Skeletal muscle satellite cell (primary cell): ENCODE data around the gene EGFL6. TPM values are rescaled to one million over a fixed set of nuclear protein-coding genes. Genes with fewer than 3 reads are reported as not detected.

Experiments used
- H3K27me3 ChIP-seq: 2 replicates; pipeline ENCODE4 v1.7.0; 2013; ENCODE audit warnings: low read length; ENCODE audit not compliant: control insufficient read depth, insufficient read depth
- H3K36me3 ChIP-seq: 2 replicates; pipeline ENCODE4 v1.7.0; 2013; ENCODE audit warnings: mild to moderate bottlenecking, control low read depth, low read length; ENCODE audit not compliant: insufficient read depth
- H3K4me1 ChIP-seq: 2 replicates; pipeline ENCODE4 v1.7.0; 2013; ENCODE audit warnings: low read length; ENCODE audit not compliant: control insufficient read depth, insufficient read depth
- H3K4me2 ChIP-seq: 2 replicates; pipeline ENCODE4 v1.7.0; 2013; ENCODE audit warnings: mild to moderate bottlenecking, low read length
- H3K4me3 ChIP-seq: 2 replicates; pipeline ENCODE4 v1.7.0; 2013; ENCODE audit warnings: low read length
- H3K9ac ChIP-seq: 2 replicates; pipeline ENCODE4 v1.7.0; 2013; ENCODE audit warnings: mild to moderate bottlenecking, low read depth, low read length, moderate library complexity
- H3K9me3 ChIP-seq: replicated peaks from 2 replicates; pipeline ENCODE4 v1.7.0; 2013; ENCODE audit warnings: mild to moderate bottlenecking, control low read depth, low read length
- total RNA-seq: library from RNA; depleted of rRNA; stranded (reverse); fragments of >200 nt; gene quantifications from 2 replicates; pipeline ENCODE4 v1.2.3, GENCODE V29; 2012; rRNA removed

The EGFL6 gene
- total RNA-seq, result not detected in 2 replicates

GRCh38 chrX:13569479-13570260, at the start of gene EGFL6:
Gene EGFL6, plus strand, starts transcription at chrX:13569601. Its CDS starts 261 bp downstream, at chrX:13569862.
- Histone ChIP-seq H3K4me3 (no peak within 1 kb of the TSS), H3K4me1 (no peaks in the 10 kb centered on the region), H3K9ac (no peak within 1 kb of the TSS), H3K9me3 (no peaks in the 10 kb centered on the region), H3K27me3 (peaks cover 61% of the 10 kb centered on the region), H3K4me2 (no peak within 1 kb of the TSS), H3K36me3 (no peaks in the 10 kb centered on the region)

GRCh38 chrX:13520351-13520750, 49.0 kb upstream of the EGFL6 start:
- Histone ChIP-seq H3K4me2 (no peak overlapping the region), H3K4me3 (no peak overlapping the region), H3K9me3 (no peaks in the 10 kb centered on the region), H3K27me3 (peaks cover 6% of the 10 kb centered on the region), H3K4me1 (no peaks in the 10 kb centered on the region), H3K9ac (no peak overlapping the region), H3K36me3 (no peaks in the 10 kb centered on the region)

DNA sequence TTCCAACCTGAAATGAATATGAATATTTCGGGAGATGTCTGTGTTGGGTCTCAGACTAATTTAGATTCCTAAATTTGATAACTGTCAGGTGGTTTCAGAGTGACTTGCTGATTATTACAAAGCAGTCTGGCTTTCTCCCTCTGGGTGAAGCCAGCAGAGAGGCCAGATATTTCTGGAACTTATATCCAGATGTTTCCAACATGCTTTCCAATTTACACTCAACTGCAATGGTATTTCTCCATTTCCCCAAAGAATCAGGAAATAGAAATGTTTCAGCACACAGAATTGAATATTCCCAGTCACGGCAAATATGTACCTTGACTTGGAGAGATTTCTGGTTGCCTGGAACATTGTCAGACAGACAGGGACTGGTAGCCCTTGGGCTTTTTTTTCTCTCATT, 48.5 kb upstream of the EGFL6 start:
- Histone ChIP-seq H3K9ac (no peak overlapping the region), H3K4me3 (no peak overlapping the region), H3K36me3 (no peaks in the 10 kb centered on the region), H3K4me1 (no peaks in the 10 kb centered on the region), H3K9me3 (no peaks in the 10 kb centered on the region), H3K27me3 (peaks cover 7% of the 10 kb centered on the region), H3K4me2 (no peak overlapping the region)

GRCh38 chrX:13522811-13523210, 46.6 kb upstream of the EGFL6 start:
- Histone ChIP-seq H3K4me2 (no peak overlapping the region), H3K4me1 (no peaks in the 10 kb centered on the region), H3K9ac (no peak overlapping the region), H3K4me3 (no peak overlapping the region), H3K9me3 (no peaks in the 10 kb centered on the region), H3K27me3 (peaks cover 7% of the 10 kb centered on the region), H3K36me3 (no peaks in the 10 kb centered on the region)

- Histone ChIP-seq H3K9ac (no peak overlapping the region), H3K4me1 (no peaks in the 10 kb centered on the region), H3K27me3 (no peaks in the 10 kb centered on the region), H3K4me2 (no peak overlapping the region), H3K9me3 (no peaks in the 10 kb centered on the region), H3K4me3 (no peak overlapping the region), H3K36me3 (no peaks in the 10 kb centered on the region)
Measured at GRCh38 chrX:13533726-13534125, 35.7 kb upstream of the EGFL6 start.

DNA sequence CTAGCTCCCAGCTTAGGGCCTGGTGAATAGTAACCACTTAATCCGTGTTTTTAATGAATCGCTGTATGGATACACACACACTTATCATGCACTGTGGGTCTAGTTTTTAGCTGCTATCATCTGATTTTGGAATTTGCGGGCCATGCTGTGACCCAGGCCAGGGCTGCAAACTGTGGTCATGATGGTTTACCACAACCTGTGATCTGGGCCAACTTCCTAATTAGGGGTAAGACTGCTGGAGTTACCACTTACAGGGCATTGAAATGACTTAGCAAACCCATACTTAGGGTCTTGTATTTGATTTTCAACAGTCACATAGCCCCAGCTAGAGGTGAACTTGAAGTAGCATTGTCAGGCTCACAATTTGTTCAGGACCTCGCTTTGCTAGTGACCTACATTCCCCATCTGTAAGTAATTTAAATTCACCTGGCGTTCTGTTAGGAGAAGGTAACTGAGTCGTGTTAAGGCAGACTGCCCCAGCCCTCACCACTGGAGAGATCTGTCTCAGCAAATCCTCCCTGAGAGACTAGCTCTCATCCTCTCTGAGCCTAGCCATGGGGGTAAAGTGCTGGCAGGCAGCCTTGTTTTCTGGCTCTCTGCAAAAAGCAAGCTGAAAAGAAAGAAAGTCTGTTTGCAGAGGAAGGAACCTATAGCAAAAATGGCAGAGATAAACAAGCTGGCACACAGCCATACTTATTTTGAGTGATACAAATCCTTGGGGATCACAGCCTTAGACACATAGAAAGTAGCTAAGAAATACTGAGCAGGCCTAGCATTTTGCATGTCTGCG, 33.8 kb upstream of the EGFL6 start:
- H3K4me2 ChIP-seq, result no peak overlapping the region
- H3K4me1 ChIP-seq, result no peaks in the 10 kb centered on the region
- H3K27me3 ChIP-seq, result no peaks in the 10 kb centered on the region
- H3K36me3 ChIP-seq, result no peaks in the 10 kb centered on the region
- no peak overlapping the region for H3K9ac ChIP-seq
- no peak overlapping the region for H3K4me3 ChIP-seq
- no peaks in the 10 kb centered on the region for H3K9me3 ChIP-seq

- Histone ChIP-seq H3K4me3 (no peak overlapping the region), H3K4me1 (no peaks in the 10 kb centered on the region), H3K9ac (no peak overlapping the region), H3K9me3 (no peaks in the 10 kb centered on the region), H3K27me3 (no peaks in the 10 kb centered on the region), H3K4me2 (no peak overlapping the region), H3K36me3 (no peaks in the 10 kb centered on the region)
Measured at GRCh38 chrX:13536551-13536950, 32.9 kb upstream of the EGFL6 start.

- Histone ChIP-seq H3K27me3 (no peaks in the 10 kb centered on the region), H3K9me3 (no peaks in the 10 kb centered on the region), H3K4me2 (no peak overlapping the region), H3K9ac (no peak overlapping the region), H3K36me3 (no peaks in the 10 kb centered on the region), H3K4me3 (no peak overlapping the region), H3K4me1 (no peaks in the 10 kb centered on the region)
Measured at GRCh38 chrX:13538414-13538813, 31.0 kb upstream of the EGFL6 start.

DNA sequence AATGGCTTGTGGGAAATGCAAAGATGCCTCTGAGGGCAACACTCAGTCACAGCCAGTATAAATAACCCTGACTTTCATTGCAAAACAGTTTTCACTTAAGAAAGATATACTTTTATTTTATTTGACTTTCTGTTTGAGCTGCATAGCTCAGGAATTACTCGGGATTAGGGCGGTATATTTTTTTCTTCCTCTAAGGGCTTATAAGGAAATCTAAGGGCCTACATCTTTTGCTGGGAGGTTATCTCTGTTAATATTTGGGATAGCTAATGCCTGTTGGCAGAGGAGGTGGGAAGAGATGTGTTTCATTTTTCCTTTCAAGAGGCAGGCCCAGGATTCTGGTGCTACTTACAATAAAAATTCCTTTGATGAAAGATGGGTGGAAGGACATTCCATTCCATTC, 28.8 kb upstream of the EGFL6 start:
- no peaks in the 10 kb centered on the region for H3K4me1 ChIP-seq
- H3K27me3 ChIP-seq, result peaks cover 4% of the 10 kb centered on the region
- no peaks in the 10 kb centered on the region for H3K9me3 ChIP-seq
- no peak overlapping the region for H3K9ac ChIP-seq
- no peak overlapping the region for H3K4me2 ChIP-seq
- H3K4me3 ChIP-seq, result no peak overlapping the region
- H3K36me3 ChIP-seq, result no peaks in the 10 kb centered on the region

DNA sequence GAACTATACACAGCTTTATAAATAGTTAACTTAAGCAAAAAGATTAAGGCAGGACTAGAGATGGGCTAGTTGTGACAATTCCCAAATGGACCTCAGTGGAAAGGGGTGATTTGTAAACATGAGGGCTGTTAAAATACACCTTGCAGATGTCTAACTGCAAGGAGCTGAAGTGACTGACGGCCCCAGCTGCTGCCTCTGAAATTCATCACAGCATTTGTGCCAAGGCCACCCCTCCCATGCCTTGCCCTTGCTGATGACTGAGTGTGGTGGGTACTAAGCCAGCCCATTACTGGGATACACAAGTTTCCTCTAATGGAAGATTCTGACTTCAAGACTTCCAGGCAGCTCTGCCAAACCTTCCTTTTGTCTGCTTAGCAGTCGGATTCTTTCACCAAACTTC, 23.7 kb upstream of the EGFL6 start:
- H3K36me3 ChIP-seq, result no peaks in the 10 kb centered on the region
- no peak overlapping the region for H3K9ac ChIP-seq
- peaks cover 26% of the 10 kb centered on the region for H3K27me3 ChIP-seq
- no peaks in the 10 kb centered on the region for H3K4me1 ChIP-seq
- no peak overlapping the region for H3K4me3 ChIP-seq
- no peaks in the 10 kb centered on the region for H3K9me3 ChIP-seq
- H3K4me2 ChIP-seq, result no peak overlapping the region

GRCh38 chrX:13547671-13548070, 21.7 kb upstream of the EGFL6 start:
- Histone ChIP-seq H3K4me2 (no peak overlapping the region), H3K9ac (no peak overlapping the region), H3K4me1 (no peaks in the 10 kb centered on the region), H3K36me3 (no peaks in the 10 kb centered on the region), H3K4me3 (no peak overlapping the region), H3K27me3 (peaks cover 32% of the 10 kb centered on the region), H3K9me3 (no peaks in the 10 kb centered on the region)
